Testis (tissue), 3 donors: Measurements from ENCODE around the gene CAMTA1. TPM values are rescaled to one million over a fixed set of nuclear protein-coding genes. Genes with fewer than 3 reads are reported as not detected.

Experiments used
- DNase-seq: peaks from one replicate; pipeline ENCODE4 v3.0.0-alpha.2; 2019
- H3K27ac ChIP-seq, 2 donors: fragments of 200-600 bp; sonication (generic); one replicate each; pipeline ENCODE4 v1.5.1; 2019
- H3K27me3 ChIP-seq: fragments of 200-600 bp; sonication (generic); one replicate; pipeline ENCODE4 v1.5.1; 2019
- H3K36me3 ChIP-seq: fragments of 200-600 bp; sonication (generic); one replicate; pipeline ENCODE4 v1.5.1; 2017; ENCODE audit warnings: low read depth; ENCODE audit errors: missing control alignments
- H3K4me1 ChIP-seq: fragments of 200-600 bp; sonication (generic); one replicate; pipeline ENCODE4 v1.5.1; 2019
- H3K4me3 ChIP-seq, 2 donors: fragments of 200-600 bp; sonication (generic); one replicate each; pipeline ENCODE4 v1.5.1; 2017 to 2019
- H3K9me3 ChIP-seq: fragments of 200-600 bp; sonication (generic); one replicate; pipeline ENCODE4 v1.5.1; 2017
- POLR2A ChIP-seq: fragments of 450-650 bp; IDR thresholded peaks from one replicate; pipeline ENCODE4 v1.6.1; 2017; ENCODE audit warnings: antibody characterized with exemption, mild to moderate bottlenecking, moderate library complexity
- WGBS, 2 donors: methylation state at CpG; one replicate each; pipeline ENCODE4 v1.1.5; 2018; 5-methylcytosine and 5-hydroxymethylcytosine counted together
- intact Hi-C: fragments of 100-400 bp; cut with DNase I; formaldehyde crosslinking; loops from one replicate; pipeline ENCODE4 v1.15.1; 2023; ENCODE audit warnings: low total_unique reads
- polyA plus RNA-seq: library from polyadenylated mRNA; stranded (reverse); fragments of 350-450 nt; fragmentation: Illumina TruSeq; extraction: RNeasy Lipid Tissue Mini Kit (QIAGEN cat#74804); gene quantifications from one replicate; pipeline ENCODE4 v1.2.3, GENCODE V29; 2014; ENCODE audit warnings: low read depth, low replicate concordance; ENCODE audit not compliant: insufficient read depth
- total RNA-seq, 2 donors: library from RNA; depleted of rRNA; stranded (reverse); fragments of >200 nt; gene quantifications; one replicate each; pipeline ENCODE4 v1.2.3, GENCODE V29; 2016
- TF ChIP-seq, protein P1 (sequence below), 3 experiments: fragments of 450-650 bp in 2 of 3; fragments of 200-600 bp in 1 of 3; sonication (generic) in 1 of 3; IDR thresholded peaks; one replicate each; pipeline ENCODE4 v1.5.1; 2016 to 2019; ENCODE audit warnings: antibody characterized with exemption in 3 of 3, mild to moderate bottlenecking in 2 of 3, moderate library complexity in 1 of 3

Gene CAMTA1
- total and polyA plus RNA-seq, 3 donors from 2014 or later = 116 to 158 (median 119) TPM

DNA sequence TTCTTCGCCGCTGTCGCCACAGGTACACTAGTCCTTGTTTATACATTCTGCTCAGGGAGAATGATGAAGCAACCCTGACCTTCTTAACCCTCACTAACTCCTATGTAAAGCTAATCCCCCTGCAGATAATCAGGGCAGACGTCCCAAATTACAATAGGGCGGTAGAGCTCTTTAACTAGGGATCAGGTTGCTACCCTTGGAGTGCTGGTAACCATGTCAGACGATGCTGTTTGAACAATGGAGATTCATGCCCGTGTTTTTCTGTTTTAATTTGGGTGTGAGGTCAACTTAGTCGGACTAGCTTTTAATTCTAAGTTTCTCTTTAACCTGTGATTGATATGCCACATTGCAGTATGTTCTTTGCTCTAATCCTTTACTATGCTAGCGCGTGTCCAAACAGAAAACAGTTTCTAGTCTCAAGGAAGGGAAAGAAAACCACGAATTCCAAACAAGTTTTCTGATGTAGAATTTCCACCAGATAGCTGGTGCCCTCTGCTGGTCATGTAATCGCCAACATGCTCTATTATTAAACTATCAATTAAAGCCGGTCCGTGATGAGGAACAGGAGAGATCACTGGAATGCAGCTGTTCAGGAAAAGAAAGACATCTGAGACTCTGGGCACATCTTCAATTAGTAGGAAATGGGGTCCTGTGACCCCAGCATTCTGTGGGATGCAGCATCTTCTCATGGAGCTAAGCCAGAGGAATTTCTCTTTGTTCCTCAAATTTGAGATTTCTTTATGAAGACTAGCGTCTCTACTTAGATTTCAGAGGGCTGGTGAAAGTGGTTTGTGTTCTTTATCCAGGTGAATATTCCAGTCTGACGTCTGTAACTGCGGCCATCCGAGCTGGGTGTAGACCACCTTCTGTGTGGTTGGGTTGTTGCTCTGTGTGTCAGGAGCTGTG is 967.5 kb downstream of the CAMTA1 start:
- no peak for TF ChIP-seq POLR2A
- TF ChIP-seq, protein P1, sequence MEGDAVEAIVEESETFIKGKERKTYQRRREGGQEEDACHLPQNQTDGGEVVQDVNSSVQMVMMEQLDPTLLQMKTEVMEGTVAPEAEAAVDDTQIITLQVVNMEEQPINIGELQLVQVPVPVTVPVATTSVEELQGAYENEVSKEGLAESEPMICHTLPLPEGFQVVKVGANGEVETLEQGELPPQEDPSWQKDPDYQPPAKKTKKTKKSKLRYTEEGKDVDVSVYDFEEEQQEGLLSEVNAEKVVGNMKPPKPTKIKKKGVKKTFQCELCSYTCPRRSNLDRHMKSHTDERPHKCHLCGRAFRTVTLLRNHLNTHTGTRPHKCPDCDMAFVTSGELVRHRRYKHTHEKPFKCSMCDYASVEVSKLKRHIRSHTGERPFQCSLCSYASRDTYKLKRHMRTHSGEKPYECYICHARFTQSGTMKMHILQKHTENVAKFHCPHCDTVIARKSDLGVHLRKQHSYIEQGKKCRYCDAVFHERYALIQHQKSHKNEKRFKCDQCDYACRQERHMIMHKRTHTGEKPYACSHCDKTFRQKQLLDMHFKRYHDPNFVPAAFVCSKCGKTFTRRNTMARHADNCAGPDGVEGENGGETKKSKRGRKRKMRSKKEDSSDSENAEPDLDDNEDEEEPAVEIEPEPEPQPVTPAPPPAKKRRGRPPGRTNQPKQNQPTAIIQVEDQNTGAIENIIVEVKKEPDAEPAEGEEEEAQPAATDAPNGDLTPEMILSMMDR (IDR thresholded peaks at IDR 0.05) = peak; percentile 70 to 88 (median 79)
- Histone ChIP-seq H3K36me3 (no peaks in the 10 kb centered on the region), H3K4me3 (no peak overlapping the region), H3K4me1 (no peaks in the 10 kb centered on the region), H3K27me3 (no peaks in the 10 kb centered on the region), H3K9me3 (no peaks in the 10 kb centered on the region), H3K27ac (no peak overlapping the region)
- intact Hi-C loops = loop anchor here (5.0 kb wide), 1 partner anchor 85 kb away; no protein-coding TSS in a partner anchor
- WGBS, 2 donors = 41 to 49% methylated on average over 18 of the region's 18 CpGs
- DNase-seq = peak; percentile 84

DNA sequence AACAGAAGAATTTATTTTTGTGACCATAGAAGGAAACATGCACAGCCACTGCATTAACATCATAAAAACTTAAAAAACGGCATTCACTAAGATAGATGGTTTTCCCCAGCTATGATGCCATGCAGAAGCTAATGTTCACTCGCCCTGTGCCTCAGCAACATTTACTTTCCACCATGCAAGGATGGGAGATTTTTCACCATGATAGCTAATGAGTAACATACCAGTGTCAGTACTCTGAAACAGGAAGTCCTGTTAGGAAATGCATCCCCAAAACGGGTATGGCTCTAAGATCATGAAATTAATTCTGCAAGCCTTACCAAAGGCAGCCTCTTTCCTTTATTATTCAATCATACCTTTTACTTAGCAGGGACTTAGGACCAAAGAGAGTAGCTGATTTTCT is 968.4 kb downstream of the CAMTA1 start:
- no peak for DNase-seq
- no peak for TF ChIP-seq POLR2A
- TF ChIP-seq, protein P1 (IDR thresholded peaks at IDR 0.05) = no peak
- intact Hi-C loops = loop anchor here (5.0 kb wide), 1 partner anchor 86 kb away; no protein-coding TSS in a partner anchor
- H3K27ac ChIP-seq = no peak overlapping the region
- no peaks in the 10 kb centered on the region for H3K27me3 ChIP-seq
- 69 to 77% methylated on average over 3 of the region's 3 CpGs for WGBS, 2 donors
- H3K9me3 ChIP-seq = no peaks in the 10 kb centered on the region
- H3K4me1 ChIP-seq = no peaks in the 10 kb centered on the region
- H3K4me3 ChIP-seq = no peak overlapping the region
- H3K36me3 ChIP-seq = no peaks in the 10 kb centered on the region

DNA sequence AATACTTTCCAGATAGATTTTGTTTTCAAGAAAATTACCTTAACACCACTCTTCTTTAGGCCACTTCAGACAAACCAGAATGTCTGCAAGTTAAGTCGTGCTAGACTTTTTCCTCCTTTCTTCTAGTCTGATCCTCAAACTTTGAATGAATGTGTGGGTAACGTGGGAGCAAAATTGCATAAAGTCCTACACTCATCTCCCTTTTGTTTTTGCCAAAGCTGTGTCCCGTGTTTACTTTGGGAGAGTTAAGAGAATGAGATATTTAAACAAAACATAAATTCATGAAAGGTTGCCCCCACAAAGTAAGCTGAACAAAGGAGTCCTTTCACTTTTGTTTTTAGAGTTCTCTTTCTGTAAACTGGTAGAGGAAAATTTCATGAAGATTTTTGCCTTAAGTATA is 969.0 kb downstream of the CAMTA1 start:
- TF ChIP-seq, protein P1 (IDR thresholded peaks at IDR 0.05) = no peak
- TF ChIP-seq POLR2A = no peak
- Histone ChIP-seq H3K9me3 (no peaks in the 10 kb centered on the region), H3K4me3 (no peak overlapping the region), H3K4me1 (no peaks in the 10 kb centered on the region), H3K27me3 (no peaks in the 10 kb centered on the region), H3K27ac (no peak overlapping the region), H3K36me3 (no peaks in the 10 kb centered on the region)
- DNase-seq = no peak
- intact Hi-C loops = loop anchor here (5.0 kb wide), 1 partner anchor 87 kb away; no protein-coding TSS in a partner anchor
- WGBS, 2 donors = 65 to 73% methylated on average over 3 of the region's 3 CpGs

DNA sequence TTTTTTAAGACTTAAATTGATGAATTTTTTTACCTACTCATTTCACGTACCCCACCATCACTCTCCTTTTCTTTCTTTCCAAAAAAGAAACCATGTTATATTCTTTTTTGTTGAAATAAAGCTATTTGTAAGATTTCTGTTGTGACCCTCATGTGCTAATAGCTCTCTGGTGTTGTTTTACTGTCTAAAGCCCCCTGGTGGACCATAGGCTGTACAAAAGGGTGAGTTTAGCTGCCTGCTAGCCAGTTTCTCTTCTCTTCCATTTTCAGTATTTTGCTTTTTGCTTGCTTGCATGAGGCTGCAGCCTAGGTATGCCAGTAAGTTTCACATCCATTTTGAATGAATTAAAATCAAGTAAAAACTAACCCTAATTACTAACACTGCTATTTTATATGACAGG is 970.2 kb downstream of the CAMTA1 start:
- H3K4me3 ChIP-seq = no peak overlapping the region
- 96% methylated on average over 1 of the region's 1 CpG for WGBS, 2 donors
- no peak for DNase-seq
- H3K27me3 ChIP-seq = no peaks in the 10 kb centered on the region
- intact Hi-C loops = no loop called here
- no peaks in the 10 kb centered on the region for H3K36me3 ChIP-seq
- TF ChIP-seq, protein P1 (IDR thresholded peaks at IDR 0.05) = no peak
- TF ChIP-seq POLR2A = no peak
- no peak overlapping the region for H3K27ac ChIP-seq
- no peaks in the 10 kb centered on the region for H3K4me1 ChIP-seq
- H3K9me3 ChIP-seq = no peaks in the 10 kb centered on the region
